HuH-7 (cell line): ENCODE measurements around the gene MRGPRX1.
"Not testable (repeated sequence)": the region's sequence is repeated elsewhere in the genome, so short reads cannot be mapped to it uniquely, and the experiment has no call there.

ENCODE experiments used
- DNase-seq: peaks from one replicate; pipeline ENCODE4 v3.0.0; 2011; ENCODE audit warnings: low spot score

Gene MRGPRX1

GRCh38 chr11:18939314-18939713 is at the start of gene MRGPRX1:
TSS of gene MRGPRX1 (minus strand) at chr11:18939414. CDS start at chr11:18934784, 4,630 bp downstream.
- no peak for DNase-seq

GRCh38 chr11:18987454-18988231 is 48.4 kb upstream of the MRGPRX1 start:
- DNase-seq, result no peak

GRCh38 chr11:18986744-18987143 is 47.5 kb upstream of the MRGPRX1 start:
- DNase-seq, result no peak

- DNase-seq, result no peak
Measured at GRCh38 chr11:18981897-18982296, 42.7 kb upstream of the MRGPRX1 start.

- no peak for DNase-seq
Measured at GRCh38 chr11:18974192-18974591, 35.0 kb upstream of the MRGPRX1 start.

DNA sequence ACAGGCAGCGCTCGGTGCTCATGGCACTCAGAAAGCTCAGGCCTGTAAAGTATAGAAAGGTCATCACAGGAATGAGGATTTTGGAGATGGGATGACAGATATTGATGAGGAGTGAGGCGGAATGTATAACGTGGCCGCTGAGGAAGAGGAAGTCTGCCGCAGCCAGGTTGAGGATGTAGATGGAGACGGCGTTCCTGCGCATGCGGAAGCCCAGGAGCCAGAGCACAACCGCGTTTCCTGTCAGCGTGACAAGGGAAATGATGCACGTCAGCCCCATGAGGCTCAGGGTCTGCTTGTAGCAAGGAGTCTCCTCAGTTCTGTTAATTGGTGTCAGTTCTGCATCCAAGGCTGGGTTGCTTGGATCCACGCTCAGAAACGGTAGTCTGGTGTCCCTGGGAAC is 33.1 kb upstream of the MRGPRX1 start:
- no peak for DNase-seq

DNA sequence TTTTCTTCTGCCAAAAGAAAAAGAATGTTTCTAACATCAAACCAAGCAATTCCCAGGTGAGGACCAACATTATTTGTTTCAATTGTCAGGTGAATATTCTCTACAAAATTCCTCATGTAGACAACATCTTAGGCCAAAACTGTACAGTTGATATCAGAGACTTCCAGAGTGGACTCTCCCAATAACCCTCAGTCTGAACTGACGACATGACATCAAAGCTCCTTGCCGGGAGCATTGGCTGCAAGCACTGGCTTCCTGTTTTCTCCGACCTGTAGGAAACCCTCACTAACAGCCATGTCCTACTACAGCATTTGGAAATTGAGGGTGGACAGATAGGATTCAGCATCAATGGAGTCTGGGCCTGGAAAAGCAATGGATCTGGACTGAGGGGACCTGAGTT is 30.5 kb upstream of the MRGPRX1 start:
- DNase-seq, result no peak

- DNase-seq, result no peak
Measured at GRCh38 chr11:18958221-18958910, 19.2 kb upstream of the MRGPRX1 start.

DNA sequence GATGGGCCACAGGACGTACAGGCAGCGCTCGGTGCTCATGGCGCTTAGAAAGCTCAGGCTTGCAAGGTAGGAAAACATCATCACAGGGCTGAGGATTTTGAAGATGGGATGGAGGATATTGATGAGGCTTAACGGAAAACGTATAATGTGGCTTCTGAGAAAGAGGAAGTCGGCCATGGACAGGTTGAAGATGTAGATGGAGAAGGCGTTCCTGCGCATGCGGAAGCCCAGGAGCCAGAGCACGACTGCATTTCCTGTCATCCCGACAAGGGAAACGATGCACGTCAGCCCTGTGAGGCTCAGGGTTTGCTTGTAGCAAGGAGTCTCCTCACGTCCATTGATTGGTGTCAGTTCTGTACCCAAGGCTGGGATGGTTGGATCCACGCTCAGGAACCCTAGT is 17.4 kb upstream of the MRGPRX1 start:
- no peak for DNase-seq

- DNase-seq, result no peak
Measured at GRCh38 chr11:18936002-18936673, 3.1 kb downstream of the MRGPRX1 start.

- no peak for DNase-seq
Measured at GRCh38 chr11:18934195-18934814, 4.9 kb downstream of the MRGPRX1 start.

DNA sequence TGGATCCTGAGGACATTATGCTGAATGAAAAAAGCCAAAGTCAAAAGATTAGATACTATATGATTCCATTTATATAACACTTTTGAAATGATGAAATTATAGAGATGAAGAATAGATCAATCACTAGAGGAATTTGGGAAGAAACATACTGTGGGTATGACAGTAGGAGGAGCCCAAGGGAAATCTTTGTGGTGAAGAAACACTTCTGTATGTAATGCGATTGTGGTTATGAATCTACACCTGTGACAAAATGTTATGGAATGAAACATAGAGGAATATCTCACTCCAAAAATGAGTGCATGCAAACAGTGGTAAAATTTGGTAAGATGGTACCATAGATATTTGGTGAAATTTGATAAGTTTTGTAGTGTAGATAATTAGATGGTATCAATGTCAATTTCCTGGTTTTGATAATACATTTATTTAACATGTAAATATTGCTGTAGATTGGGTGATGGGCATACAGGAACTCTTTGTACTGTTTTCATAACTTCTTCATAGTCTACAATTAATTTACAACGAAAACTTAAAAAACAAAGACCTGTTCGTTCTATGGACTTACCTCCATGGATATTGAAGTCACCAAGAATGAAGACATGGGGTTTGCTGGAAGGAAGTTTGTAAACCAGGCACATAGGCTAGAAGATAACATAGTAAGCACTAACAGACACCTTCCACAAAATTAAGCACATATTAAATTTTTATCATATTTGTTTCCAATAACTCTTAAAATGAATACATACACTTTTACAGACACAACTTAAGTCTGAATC is 11.5 kb downstream of the MRGPRX1 start:
- DNase-seq, result no peak

DNA sequence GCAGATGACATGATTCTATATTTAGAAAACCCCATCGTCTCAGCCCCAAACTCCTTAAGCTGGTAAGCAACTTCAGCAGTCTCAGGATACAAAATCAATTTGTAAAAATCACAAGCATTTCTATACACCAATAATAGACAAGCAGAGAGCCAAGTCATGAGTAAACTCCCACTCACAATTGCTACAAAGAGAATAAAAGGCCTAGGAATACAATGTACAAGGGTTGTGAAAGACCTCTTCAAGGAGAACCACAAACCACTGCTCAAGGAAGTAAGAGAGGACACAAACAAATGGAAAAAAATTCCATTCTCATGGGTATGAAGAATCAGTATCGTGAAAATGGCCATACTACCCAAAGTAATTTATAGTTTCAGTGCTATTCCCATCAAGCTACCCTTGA is 13.8 kb downstream of the MRGPRX1 start:
- DNase-seq, result not testable (repeated sequence)

GRCh38 chr11:18912883-18913282 is 26.3 kb downstream of the MRGPRX1 start:
- DNase-seq, result no peak

DNA sequence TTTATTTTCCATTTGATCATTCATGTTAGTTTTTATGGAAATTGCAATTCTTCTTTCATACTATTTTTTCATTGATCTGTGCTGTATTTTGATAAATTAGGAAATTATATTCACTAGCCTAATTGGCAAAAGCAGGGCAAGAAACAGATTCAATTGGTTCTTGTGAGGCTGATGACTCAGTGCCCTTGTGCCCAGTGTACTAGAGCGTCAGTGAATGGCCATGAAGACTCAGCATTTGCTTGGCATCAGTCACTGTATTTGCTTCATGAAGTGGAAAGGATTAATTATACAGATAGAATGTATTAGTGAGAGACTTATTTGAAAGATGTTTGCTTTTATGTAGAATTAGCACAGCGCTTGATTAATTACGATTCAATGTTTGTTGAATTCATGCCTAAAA is 31.8 kb downstream of the MRGPRX1 start:
- no peak for DNase-seq

GRCh38 chr11:18900637-18901036 is 38.6 kb downstream of the MRGPRX1 start:
- not testable (repeated sequence) for DNase-seq

DNA sequence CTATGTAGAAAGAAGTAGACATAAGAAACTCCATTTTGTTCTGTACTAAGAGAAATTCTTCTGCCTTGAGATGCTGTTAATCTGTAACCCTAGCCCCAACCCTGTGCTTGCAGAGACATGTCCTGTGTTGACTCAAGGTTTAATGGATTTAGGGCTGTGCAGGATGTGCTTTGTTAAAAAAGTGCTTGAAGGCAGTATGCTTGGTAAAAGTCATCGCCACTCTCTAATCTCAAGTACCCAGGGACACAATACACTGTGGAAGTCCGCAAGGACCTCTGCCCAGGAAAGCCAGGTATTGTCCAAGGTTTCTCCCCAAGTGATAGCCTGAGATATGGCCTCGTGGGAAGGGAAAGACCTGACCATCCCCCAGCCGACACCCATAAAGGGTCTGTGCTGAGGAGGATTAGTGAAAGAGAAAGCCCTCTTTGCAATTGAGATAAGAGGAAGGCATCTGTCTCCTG is 39.0 kb downstream of the MRGPRX1 start:
- not testable (repeated sequence) for DNase-seq

- DNase-seq, result not testable (repeated sequence)
Measured at GRCh38 chr11:18891712-18892111, 47.5 kb downstream of the MRGPRX1 start.

- DNase-seq, result no peak
Measured at GRCh38 chr11:18890615-18891014, 48.6 kb downstream of the MRGPRX1 start.
